H1 (cell line): Measurements from ENCODE around the gene NDP. TPM values are rescaled to one million over a fixed set of nuclear protein-coding genes. Genes with fewer than 3 reads are reported as not detected.

ENCODE experiments used
- polyA plus RNA-seq, 7 experiments: library from polyadenylated mRNA; depleted of rRNA in 3 of 7; stranded (reverse) in 5 of 7; unstranded in 2 of 7; fragments of >200 nt in 5 of 7; fragments of 200-250 nt in 2 of 7; gene quantifications; 1 replicate in 5 of 7; 2 replicates in 1 of 7; 4 replicates in 1 of 7; pipeline versions ENCODE4 v1.2.1 to v1.2.3, GENCODE V29; 2011 to 2013; ENCODE audit warnings: missing spikeins in 2 of 7, mixed read lengths in 2 of 7
- total RNA-seq: library from RNA; stranded (reverse); fragmentation: NEBNext Ultra II Directional; extraction: Animal tissue kit (Norgen Biotek cat#: 25700); gene quantifications from 2 replicates; pipeline ENCODE4 v1.2.1, GENCODE V29; 2021

NDP gene
- total and polyA plus RNA-seq, 2 of the 8 experiments (the other 6 are each of a cell fraction or from before 2014, with no cell fraction given): 0.26 to 0.82 TPM

Other genes starting within 250 kb of the NDP start
- gene MAOB, start 90.9 kb downstream of the NDP start, total RNA-seq: 0.69 and 0.73 TPM in 2 replicates
- 0.96 and 1.1 TPM in 2 replicates for gene MAOB, start 90.9 kb downstream of the NDP start, polyA plus RNA-seq (2011; rRNA removed)